HK-2 (cell line): ENCODE data around the gene CREBL2.
"Not testable (repeated sequence)": the region's sequence is repeated elsewhere in the genome, so short reads cannot be mapped to it uniquely, and the experiment has no call there.

ENCODE experiments used
- DNase-seq: peaks from one replicate; pipeline ENCODE4 v3.0.0-alpha.2; 2018; ENCODE audit not compliant: unreplicated experiment

CREBL2 gene

DNA sequence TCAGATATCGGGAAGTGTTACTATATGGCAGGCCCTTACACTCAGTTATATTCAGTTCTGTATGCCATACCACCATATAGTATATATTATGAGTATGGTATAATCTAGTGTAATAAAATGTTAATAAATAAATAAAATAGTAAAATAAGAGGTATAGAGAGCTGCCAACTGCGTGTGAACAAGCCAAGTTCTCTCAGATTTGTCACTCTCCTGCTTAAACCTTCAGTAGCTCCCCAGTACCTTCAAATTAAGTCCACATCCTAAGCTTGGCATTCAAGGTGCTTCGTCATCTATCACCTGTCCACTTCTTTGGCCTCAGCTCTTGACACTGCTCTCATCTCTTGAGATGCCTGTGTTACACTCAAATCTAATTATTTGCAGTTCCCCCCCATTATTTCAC is 12.8 kb upstream of the CREBL2 start:
- no peak for DNase-seq

DNA sequence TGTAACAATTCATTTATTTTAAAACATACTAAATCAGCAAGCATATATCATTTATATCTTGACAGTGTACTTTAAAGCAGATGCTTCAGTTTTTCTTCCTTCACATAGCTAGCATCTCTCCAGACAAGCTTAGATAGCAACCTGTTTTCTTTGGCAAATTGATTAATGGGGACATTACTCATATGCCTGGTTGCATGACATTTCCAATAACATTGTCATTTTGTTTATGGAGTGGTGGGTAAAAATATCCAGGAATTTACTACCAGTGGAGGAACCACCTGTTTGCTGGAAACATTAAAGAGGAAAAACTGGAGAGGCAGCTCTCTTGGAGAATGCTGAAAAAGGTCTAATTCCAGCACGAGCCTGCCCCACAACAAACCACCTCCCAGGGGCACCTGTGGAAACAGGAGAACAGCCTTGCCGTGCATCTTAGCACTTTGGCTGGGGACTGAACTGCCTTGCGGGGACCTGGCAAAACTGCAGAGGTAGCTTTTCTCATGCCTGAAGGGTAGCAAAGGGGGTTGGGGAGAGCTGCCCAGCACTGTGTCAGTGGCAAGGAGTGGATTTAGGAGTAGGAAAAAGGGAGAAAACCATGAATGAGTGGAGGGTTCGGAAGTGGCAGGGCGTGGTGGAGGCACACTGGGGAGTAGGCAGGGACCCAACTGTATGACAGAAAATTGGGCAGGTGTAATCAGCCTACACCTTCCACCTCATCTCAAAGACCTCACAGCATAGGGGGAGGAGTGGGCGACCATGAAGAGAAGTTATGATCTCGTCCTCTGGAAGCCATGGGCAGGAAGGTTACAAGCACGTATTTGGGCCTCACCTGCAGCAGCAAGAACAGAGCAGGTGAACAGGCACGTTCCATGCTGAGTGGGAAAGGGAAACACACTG is 11.7 kb upstream of the CREBL2 start:
- DNase-seq = no peak

DNA sequence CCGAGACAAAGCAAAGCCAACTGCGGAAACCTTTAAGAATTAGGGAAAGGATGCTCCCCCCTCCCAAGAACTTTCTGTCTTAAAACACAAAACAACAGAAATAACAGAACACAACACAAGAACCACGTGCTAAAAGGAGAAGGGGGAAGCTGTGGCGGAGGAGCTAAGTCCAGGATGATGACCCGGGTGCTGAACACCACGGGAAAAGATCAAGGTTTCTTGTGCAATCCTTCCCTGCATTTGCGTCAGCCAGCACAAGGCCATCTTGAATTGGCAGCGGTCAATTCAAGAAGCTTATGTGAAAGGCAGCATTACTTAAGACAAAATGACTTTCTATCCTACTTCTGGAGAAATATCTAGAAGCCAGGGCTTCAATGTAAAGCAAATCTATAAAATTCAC is 11.0 kb upstream of the CREBL2 start:
- no peak for DNase-seq

DNA sequence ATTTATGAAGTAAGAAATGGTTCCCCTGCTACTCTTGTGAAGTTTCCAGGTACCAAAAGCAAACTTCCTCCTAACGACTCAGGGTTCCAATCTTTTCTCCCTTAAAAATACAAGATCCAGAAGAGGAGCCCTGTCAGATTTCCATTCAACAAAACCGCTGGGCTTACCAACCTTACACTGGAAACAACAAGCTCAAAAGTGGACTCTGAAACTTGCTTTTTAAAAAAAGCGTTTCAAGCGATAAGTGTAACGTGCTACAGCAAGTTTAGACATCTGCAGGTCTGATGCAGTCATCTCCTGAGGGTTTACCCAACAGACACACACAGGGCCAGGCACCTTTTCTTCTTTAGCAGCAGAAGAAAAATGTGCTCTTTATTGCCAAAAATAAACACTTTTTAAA is 6.9 kb upstream of the CREBL2 start:
- DNase-seq = no peak

GRCh38 chr12:12606781-12607589 is 4.7 kb upstream of the CREBL2 start:
- DNase-seq = no peak

- DNase-seq = no peak
Observed at GRCh38 chr12:12608557-12608957, 3.1 kb upstream of the CREBL2 start.

DNA sequence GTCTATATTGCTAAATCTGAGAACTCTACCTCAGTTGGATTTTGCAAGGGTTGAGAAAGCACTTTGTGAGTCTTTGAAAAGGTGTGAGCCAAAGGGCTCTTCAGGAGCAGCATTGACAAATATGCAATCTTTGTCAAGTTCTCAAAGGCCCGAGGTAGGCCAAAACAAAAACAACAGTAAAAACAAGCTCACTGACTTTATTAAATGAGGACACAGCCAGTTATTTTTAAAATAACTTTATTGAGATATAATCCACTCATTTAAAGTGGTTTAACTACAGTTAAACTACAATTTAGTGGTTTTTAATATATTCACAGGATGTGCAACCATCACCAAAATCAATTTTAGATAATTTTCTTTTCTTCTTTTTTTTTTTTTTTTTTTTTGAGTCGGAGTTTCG is 2.0 kb upstream of the CREBL2 start:
- no peak for DNase-seq

DNA sequence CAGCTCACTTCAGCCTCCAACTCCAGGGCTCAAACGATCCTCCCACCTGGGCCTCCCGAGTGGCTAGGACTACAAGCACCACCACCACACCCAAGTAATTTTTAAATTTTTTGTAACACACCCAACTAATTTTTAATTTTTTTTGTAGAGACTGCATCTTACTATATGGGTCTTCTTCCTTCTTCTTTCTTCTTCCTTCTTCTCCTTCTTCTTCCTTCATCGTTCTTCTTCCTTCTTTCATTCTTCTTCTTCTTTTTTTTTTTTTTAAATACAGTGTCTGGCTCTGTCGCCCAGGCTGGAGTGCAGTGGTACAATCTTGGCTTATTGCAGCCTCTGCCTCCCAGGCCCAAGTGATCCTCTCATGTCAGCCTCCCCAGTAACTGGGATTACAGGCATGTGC is 965 bp upstream of the CREBL2 start:
- no peak for DNase-seq

GRCh38 chr12:12612358-12612757 is 682 bp downstream of the CREBL2 start:
- no peak for DNase-seq

DNA sequence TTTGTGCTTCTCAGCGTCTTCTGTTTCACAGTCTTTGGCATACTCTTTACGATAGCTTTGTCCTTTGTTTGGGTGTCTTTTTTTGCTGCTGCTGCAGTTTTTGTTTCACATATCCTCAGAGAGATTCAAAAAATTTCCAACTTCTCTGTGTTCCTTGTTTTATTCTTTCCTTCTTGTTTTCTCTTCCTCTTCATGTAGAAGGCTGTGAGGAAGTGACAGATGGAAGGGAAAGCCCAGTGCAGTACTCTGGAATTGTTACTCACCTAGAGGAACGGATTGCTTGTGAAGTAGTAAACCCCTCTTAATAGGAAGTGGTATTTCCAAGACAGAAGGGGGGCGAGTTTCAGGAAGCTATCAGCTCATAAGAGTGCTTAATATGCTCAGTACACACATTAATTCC is 1.7 kb downstream of the CREBL2 start:
- no peak for DNase-seq

- DNase-seq = no peak
Observed at GRCh38 chr12:12614342-12614741, 2.7 kb downstream of the CREBL2 start.

- DNase-seq = no peak
Observed at GRCh38 chr12:12616512-12617310, 5.0 kb downstream of the CREBL2 start.

GRCh38 chr12:12618064-12618463 is 6.4 kb downstream of the CREBL2 start:
- DNase-seq = not testable (repeated sequence)

DNA sequence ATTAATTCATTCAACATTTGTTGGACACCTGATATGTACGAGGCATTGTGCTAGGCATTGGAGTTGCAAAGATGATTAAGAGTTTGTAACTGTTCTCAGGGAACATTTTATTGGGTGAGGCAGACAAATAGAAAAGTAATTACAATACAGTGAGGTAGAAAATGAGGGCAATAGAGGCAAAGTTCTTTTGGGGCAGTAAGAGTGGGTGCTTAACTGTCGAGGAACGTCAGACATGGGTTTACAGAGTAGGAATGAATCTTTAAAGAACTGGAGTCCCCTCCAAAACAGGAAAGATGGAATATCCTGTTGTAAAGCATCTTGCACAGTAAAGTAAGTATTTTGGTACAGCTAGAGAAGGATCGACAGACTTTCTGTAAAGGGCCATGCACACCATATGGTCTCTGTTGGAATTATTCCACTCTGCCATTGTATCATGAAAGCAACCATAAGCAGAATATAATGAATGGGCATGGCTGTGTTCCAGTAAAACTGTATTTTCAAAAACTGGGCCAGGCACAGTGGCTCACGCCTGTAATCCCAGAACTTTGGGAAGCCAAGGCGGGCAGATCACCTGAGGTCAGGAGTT is 9.1 kb downstream of the CREBL2 start:
- no peak for DNase-seq

- DNase-seq = no peak
Observed at GRCh38 chr12:12622418-12622817, 10.7 kb downstream of the CREBL2 start.

DNA sequence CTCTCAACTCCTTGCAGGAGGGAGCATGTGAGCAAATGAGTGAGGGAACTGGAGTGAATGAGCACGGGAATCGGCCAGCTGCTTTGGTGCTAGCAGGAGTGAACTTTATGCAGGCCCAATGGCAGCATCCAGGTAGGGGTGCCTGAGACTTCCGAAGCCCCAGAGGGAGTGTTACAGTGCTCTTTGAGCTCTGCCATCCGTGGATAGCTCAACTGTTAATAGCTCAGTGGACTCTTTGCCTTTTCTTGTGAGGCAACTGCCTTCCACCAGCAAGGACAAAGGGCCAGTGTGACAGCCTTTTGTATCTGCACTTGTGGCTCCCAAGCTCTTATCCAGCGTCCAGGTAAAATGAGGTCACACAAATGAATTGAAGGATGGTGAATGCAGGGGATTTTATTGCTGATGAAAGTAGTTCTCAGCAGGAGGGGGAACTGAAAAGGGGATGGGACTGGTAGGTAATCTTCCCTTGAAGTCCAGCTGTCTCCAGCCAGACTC is 12.9 kb downstream of the CREBL2 start:
- no peak for DNase-seq

- no peak for DNase-seq
Observed at GRCh38 chr12:12626471-12626870, 14.8 kb downstream of the CREBL2 start.

DNA sequence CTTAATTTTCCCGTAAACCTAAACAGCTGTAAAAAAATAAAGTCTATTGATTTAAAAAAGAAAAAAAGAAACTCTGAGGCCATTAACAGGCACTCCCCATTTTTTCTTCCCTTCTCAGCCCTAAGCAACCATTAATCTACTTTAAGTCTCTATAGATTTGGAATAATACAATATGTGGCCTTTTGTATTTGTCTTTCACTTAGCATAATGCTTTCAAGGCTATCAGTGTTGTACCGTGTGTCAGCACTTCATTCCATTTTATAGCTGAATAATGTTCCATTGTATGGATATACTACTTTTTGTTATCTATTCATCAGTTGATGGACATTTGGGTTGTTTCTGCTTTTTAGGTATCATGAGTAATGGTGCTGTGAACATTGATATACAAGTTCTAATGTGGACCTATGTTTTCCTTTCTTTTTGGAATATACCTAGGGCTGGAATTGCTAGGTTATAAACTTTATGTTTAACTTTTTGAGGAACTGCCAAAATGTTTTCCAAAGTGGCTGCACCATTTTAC is 15.7 kb downstream of the CREBL2 start:
- DNase-seq = no peak

DNA sequence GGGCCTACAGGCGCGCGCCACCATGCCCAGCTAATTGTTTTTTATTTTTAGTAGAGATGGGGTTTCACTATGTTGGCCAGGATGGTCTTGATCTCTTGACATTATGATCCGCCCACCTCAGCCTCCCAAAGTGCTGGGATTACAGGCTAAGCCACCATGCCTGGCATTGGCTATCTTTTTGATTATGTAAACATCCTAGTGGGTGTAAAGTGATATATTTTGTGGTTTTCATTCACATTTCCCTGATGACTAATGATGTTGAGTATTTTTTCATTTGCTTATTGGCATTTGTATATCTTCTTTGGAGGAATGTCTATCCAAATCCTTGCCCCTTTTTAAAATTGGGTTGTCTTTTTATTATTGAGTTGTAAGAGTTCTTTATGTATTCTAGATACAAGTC is 16.3 kb downstream of the CREBL2 start:
- DNase-seq = no peak

- DNase-seq = no peak
Observed at GRCh38 chr12:12630850-12631249, 19.2 kb downstream of the CREBL2 start.

DNA sequence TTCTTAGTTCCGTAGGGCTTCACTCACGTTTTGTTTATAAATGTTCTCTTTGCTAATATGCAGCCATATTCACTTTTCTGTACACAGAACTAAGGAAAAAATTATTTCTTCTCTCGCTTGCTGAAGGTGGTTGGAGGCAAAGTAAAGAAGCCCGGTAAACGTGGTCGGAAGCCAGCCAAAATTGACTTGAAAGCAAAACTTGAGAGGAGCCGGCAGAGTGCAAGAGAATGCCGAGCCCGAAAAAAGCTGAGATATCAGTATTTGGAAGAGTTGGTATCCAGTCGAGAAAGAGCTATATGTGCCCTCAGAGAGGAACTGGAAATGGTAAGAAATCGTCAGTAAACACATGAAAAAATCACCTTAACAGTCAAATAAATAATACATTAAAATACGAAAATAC is 24.0 kb downstream of the CREBL2 start:
- no peak for DNase-seq
